K562 (cell line): ENCODE results near the gene PLXNA2. TPM values are rescaled to one million over a fixed set of nuclear protein-coding genes. Genes with fewer than 3 reads are reported as not detected.
A peak's percentile ranks its signal among the peaks of the same experiment; 100 is the strongest.

Experiments
- ATAC-seq: fragments of 200-7000 bp; cut with Tn5 transposase; 3 replicates; pipeline ENCODE4 v1.9.1; 2020; ENCODE audit warnings: moderate library complexity
- BruUV-seq: library from RNA; stranded (reverse); fragments of 400-500 nt; replicated peaks from 2 replicates; lab custom pipeline; 2021; lab: Mats Ljungman, UMichigan
- CTCF ChIA-PET: fragments of 300-600 bp; formaldehyde crosslinking; extraction: SDS; loops from one replicate; lab custom pipeline; 2021; ENCODE audit warnings: low intra/inter-chr PET ratio; lab: Yijun Ruan, JAX
- POLR2A ChIA-PET: fragments of 300-600, 350-650 bp; sonication (Branson Sonifier 250); formaldehyde crosslinking; extraction: SDS; loops from one replicate; lab custom pipeline; 2021; ENCODE audit warnings: antibody characterized with exemption, inconsistent platforms; lab: Yijun Ruan, JAX
- DNase-seq, 4 experiments: peaks; one replicate each; pipeline versions ENCODE4 v3.0.0 to v3.0.0-alpha.2; 2011 to 2018; ENCODE audit warnings: low spot score in 3 of 4, mixed read lengths in 3 of 4; ENCODE audit errors: extremely low read depth in 1 of 4
- FAIRE-seq: peaks from 2 replicates; lab custom pipeline; 2011; peaks lifted over from hg19 to GRCh38; lab: Jason Lieb, UNC
- H2AFZ ChIP-seq: 2 replicates; pipeline ENCODE4 v1.6.0; 2011; ENCODE audit warnings: low read depth, low read length, control low read depth, inconsistent platforms
- H3K27ac ChIP-seq: fragments of 200-600 bp; 3 replicates; pipeline ENCODE4 v1.8.0; 2011; ENCODE audit warnings: low read depth, mild to moderate bottlenecking, control low read depth, inconsistent platforms, low read length, moderate library complexity, mixed read lengths; ENCODE audit errors: extremely low read depth
- H3K27me3 ChIP-seq, 2 experiments: fragments of 300-600 bp in 1 of 2; 2 replicates in 1 of 2; 3 replicates in 1 of 2; pipeline versions ENCODE4 v1.6.0 to v1.8.0; 2011; ENCODE audit warnings: inconsistent platforms in 2 of 2, low read length in 2 of 2, mild to moderate bottlenecking in 1 of 2, mixed read lengths in 1 of 2, moderate library complexity in 1 of 2; ENCODE audit not compliant: control insufficient read depth in 2 of 2, insufficient read depth in 2 of 2
- H3K36me3 ChIP-seq: fragments of 300-600 bp; 3 replicates; pipeline ENCODE4 v1.8.0; 2011; ENCODE audit warnings: mild to moderate bottlenecking, low read length, inconsistent platforms; ENCODE audit not compliant: control insufficient read depth, insufficient read depth
- H3K4me1 ChIP-seq, 2 experiments: fragments of 200-600 bp in 1 of 2; replicated peaks in 1 of 2; 2 replicates in 1 of 2; 3 replicates in 1 of 2; pipeline versions ENCODE4 v1.5.1 to v1.8.0; 2011; ENCODE audit warnings: inconsistent platforms in 2 of 2, low read length in 2 of 2, mild to moderate bottlenecking in 1 of 2, mixed read lengths in 1 of 2, moderate library complexity in 1 of 2; ENCODE audit not compliant: control insufficient read depth in 2 of 2, insufficient read depth in 2 of 2
- H3K4me2 ChIP-seq: 2 replicates; pipeline ENCODE4 v1.6.1; 2011; ENCODE audit warnings: low read length, control low read depth, inconsistent platforms, mixed read lengths; ENCODE audit not compliant: insufficient read depth
- H3K4me3 ChIP-seq: fragments of 200-600 bp; sonication (generic), shearing (Covaris generic); 2 replicates; pipeline ENCODE4 v1.5.1; 2016; ENCODE audit warnings: control low read depth, inconsistent platforms
- H3K79me2 ChIP-seq: fragments of 200-600 bp; 3 replicates; pipeline ENCODE4 v1.8.0; 2011; ENCODE audit warnings: low read length, inconsistent platforms; ENCODE audit not compliant: control insufficient read depth, insufficient read depth
- H3K9ac ChIP-seq, 2 experiments: 2 replicates each; pipeline versions ENCODE4 v1.6.0 to v1.6.1; 2011; ENCODE audit warnings: low read depth in 2 of 2, low read length in 2 of 2, control low read depth in 1 of 2, inconsistent platforms in 1 of 2, mild to moderate bottlenecking in 1 of 2, mixed read lengths in 1 of 2; ENCODE audit not compliant: insufficient read depth in 1 of 2
- H3K9me1 ChIP-seq: one replicate; pipeline ENCODE4 v1.6.0; 2011; ENCODE audit warnings: inconsistent platforms, mild to moderate bottlenecking, low read length, moderate library complexity; ENCODE audit not compliant: control insufficient read depth, insufficient read depth
- H3K9me3 ChIP-seq: replicated peaks from 2 replicates; pipeline ENCODE4 v1.5.1; 2011; ENCODE audit warnings: low read depth, low read length, inconsistent platforms; ENCODE audit not compliant: control insufficient read depth, insufficient read depth
- H4K20me1 ChIP-seq: replicated peaks from 2 replicates; pipeline ENCODE4 v1.6.1; 2011; ENCODE audit warnings: low read length, inconsistent platforms, mixed read lengths; ENCODE audit not compliant: control insufficient read depth, insufficient read depth
- CEBPB ChIP-seq: fragments of 450-650 bp; IDR thresholded peaks from 2 replicates; pipeline ENCODE4 v1.6.1; 2016; ENCODE audit warnings: missing genetic modification characterization, missing compliant biosample characterization
- CTCFL ChIP-seq: IDR thresholded peaks from 2 replicates; pipeline ENCODE4 v1.6.1; 2011; ENCODE audit warnings: borderline replicate concordance, low read depth, mild to moderate bottlenecking, moderate library complexity, low read length; ENCODE audit not compliant: insufficient read depth, poor library complexity, severe bottlenecking
- ESRRA ChIP-seq: fragments of 450-650 bp; IDR thresholded peaks from 2 replicates; pipeline ENCODE4 v1.6.1; 2014; ENCODE audit warnings: low read depth, mild to moderate bottlenecking, moderate library complexity, borderline replicate concordance
- FOXJ2 ChIP-seq: fragments of 200-800 bp; sonication (Bioruptor generic); IDR thresholded peaks from 2 replicates; pipeline ENCODE4 v1.6.1; 2016; ENCODE audit warnings: missing genetic modification characterization, missing compliant biosample characterization
- MTA2 ChIP-seq: fragments of 450-650 bp; IDR thresholded peaks from 2 replicates; pipeline ENCODE4 v1.6.1; 2016; ENCODE audit warnings: low read depth
- NCOR1 ChIP-seq: fragments of 450-650 bp; IDR thresholded peaks from 2 replicates; pipeline ENCODE4 v1.6.1; 2016; ENCODE audit warnings: mild to moderate bottlenecking, moderate library complexity
- RAD21 ChIP-seq, 2 experiments: fragments of 250-450 bp in 1 of 2; fragments of 450-650 bp in 1 of 2; sonication (Bioruptor Pico) in 1 of 2; formaldehyde crosslinking in 1 of 2; IDR thresholded peaks in 1 of 2; conservative IDR thresholded peaks in 1 of 2; 2 replicates each; pipeline versions ENCODE4 v1.4.0 to v1.8.0; 2020 to 2022; ENCODE audit warnings: mild to moderate bottlenecking in 2 of 2, moderate library complexity in 1 of 2
- RBM14 ChIP-seq: fragments of 200-400 bp; formaldehyde crosslinking; IDR thresholded peaks from 2 replicates; pipeline ENCODE4 v1.6.1; 2018; ENCODE audit warnings: low read depth, mild to moderate bottlenecking, low read length, moderate library complexity, borderline replicate concordance; ENCODE audit not compliant: insufficient read depth
- SETDB1 ChIP-seq: IDR thresholded peaks from one replicate; pipeline ENCODE4 v1.6.1; 2012; ENCODE audit warnings: low read length, control low read depth, inconsistent platforms
- ZBTB7A ChIP-seq: IDR thresholded peaks from 2 replicates; pipeline ENCODE4 v1.6.1; 2011; ENCODE audit warnings: low read depth, mild to moderate bottlenecking, low read length, moderate library complexity, borderline replicate concordance; ENCODE audit not compliant: control insufficient read depth
- WGBS: fragments of 100-300 bp; shearing (Covaris generic); methylation state at CpG from one replicate; pipeline ENCODE4 v1.1.6; 2016; ENCODE audit warnings: low coverage, mixed read lengths; ENCODE audit not compliant: insufficient coverage; ENCODE audit errors: missing lambda C conversion rate; 5-methylcytosine and 5-hydroxymethylcytosine counted together
- in situ Hi-C: fragments of 300-500 bp; cut with MboI; formaldehyde crosslinking; loops from 4 replicates; pipeline ENCODE4 v1.15.0; 2018; ENCODE audit warnings: inconsistent platforms, mixed read lengths
- intact Hi-C: fragments of 100-400 bp; cut with micrococcal nuclease; formaldehyde crosslinking; loops from 2 replicates; pipeline ENCODE4 v1.14.2; 2022
- polyA plus RNA-seq, 8 experiments: library from polyadenylated mRNA; depleted of rRNA in 4 of 8; stranded (reverse) in 5 of 8; unstranded in 3 of 8; fragments of >200 nt; fragmentation: Nextera tagmentation in 2 of 8; fragmentation: Illumina TruSeq in 1 of 8; extraction: Ambion mirVana in 2 of 8; extraction: Trizol in 1 of 8; gene quantifications; 2 replicates each; pipeline versions ENCODE4 v1.2.1 to v1.2.3, GENCODE V29; 2011 to 2014; ENCODE audit warnings: inconsistent platforms in 1 of 8, missing spikeins in 1 of 8
- total RNA-seq, 7 experiments: library from RNA; depleted of rRNA in 6 of 7; stranded (reverse); fragments of >200 nt in 6 of 7; fragmentation: Illumina TruSeq in 2 of 7; extraction: Trizol in 2 of 7; gene quantifications; 2 replicates each; pipeline versions ENCODE4 v1.2.1 to v1.2.3, GENCODE V29; 2011 to 2021; ENCODE audit warnings: low replicate concordance in 1 of 7

Gene PLXNA2
- total and polyA plus RNA-seq, 9 of the 15 experiments (the other 6 are each of a cell fraction or from before 2014, with no cell fraction given), result 0.01 to 1.3 (median 0.32) TPM

- peak; percentile 85 for TF ChIP-seq MTA2
- peak; percentile 82 for TF ChIP-seq CEBPB (tag)
- TF ChIP-seq, all 486 proteins: peak for 46
Measured at GRCh38 chr1:208036918-208037766, 207.0 kb downstream of the PLXNA2 start (continued).

DNA sequence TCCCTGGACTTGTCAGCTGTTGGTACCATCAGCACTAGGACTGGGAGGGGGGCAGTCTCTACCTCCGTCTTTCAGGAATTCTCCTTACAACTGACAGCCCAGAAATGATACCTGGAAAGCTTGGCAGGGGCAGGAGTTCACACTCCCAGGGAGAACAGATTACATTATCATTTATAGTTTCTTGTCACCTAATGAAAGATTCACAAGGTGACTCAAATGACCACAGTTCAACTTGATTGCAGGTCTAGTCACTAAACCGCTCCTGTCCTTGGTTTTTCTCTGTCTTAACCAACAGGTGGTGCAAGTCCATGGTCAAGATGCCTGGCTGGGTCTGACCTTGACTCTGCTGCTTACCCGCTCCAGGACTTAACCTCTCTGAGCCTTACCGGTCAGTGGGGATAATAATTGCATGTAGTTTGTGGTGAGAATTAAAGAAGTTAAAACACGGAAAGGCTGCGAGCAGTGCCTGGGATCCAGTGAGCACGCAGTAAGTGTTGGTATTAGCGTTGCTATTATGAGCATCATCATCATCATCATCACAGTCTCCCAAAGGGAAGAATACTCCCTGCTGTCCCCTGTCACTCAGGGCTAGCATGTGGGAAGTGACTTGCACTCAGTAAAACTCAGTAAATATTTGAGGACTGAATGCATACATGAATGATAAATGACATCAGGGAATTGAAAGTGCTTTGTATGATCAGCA lies 207.9 kb downstream of the PLXNA2 start:
- POLR2A ChIA-PET, result interaction anchor here (0.7 to 1.5 kb wide), 6 partner anchors 8 to 87 kb away, joined by 3 to 4 read pairs (median 4); no protein-coding TSS in a partner anchor
- FAIRE-seq, result peak; percentile 92
- no peak for TF ChIP-seq RBM14
- no peak for TF ChIP-seq SETDB1
- peak in 1 of 2 experiments; percentile 72; a peak in 3 of 4 replicates for TF ChIP-seq RAD21 (CRISPR knock-in tag; conservative IDR thresholded peaks at IDR 0.05 in 1 of 2, IDR thresholded peaks at IDR 0.05 in 1 of 2)
- TF ChIP-seq ESRRA, result peak; percentile 89
- TF ChIP-seq NCOR1, result no peak
- no peak for TF ChIP-seq ZBTB7A
- TF ChIP-seq CTCFL, result peak; percentile 3
- TF ChIP-seq FOXJ2, result no peak

More for the DNA sequence above, 207.9 kb downstream of the PLXNA2 start:
- H3K27me3 ChIP-seq, result peaks cover 30 to 71% of the 10 kb centered on the region in 2 experiments; a peak in 4 of 5 replicates
- H3K79me2 ChIP-seq, result no peaks in the 10 kb centered on the region
- BruUV-seq, result no TSS peak
- H3K9me3 ChIP-seq, result no peaks in the 10 kb centered on the region
- in situ Hi-C loops (no loop called here), intact Hi-C loops (loop anchor here (1.0 to 2.0 kb wide), 2 partner anchors 57 to 209 kb away; partner anchors contain the start of gene PLXNA2)
- CTCF ChIA-PET, result interaction anchor here (0.6 to 1.8 kb wide), 3 partner anchors 30 to 209 kb away, joined by 4 to 9 read pairs (median 4); partner anchors contain the start of gene PLXNA2
- no peaks in the 10 kb centered on the region for H3K9me1 ChIP-seq
- H3K9ac ChIP-seq, result no peak overlapping the region
- WGBS, result 7% methylated on average over 8 of the region's 8 CpGs
- H3K4me1 ChIP-seq, result peaks cover 5 to 6% of the 10 kb centered on the region in 2 experiments; a peak in 4 of 5 replicates
- H3K4me2 ChIP-seq, result no peak overlapping the region
- H4K20me1 ChIP-seq, result peaks cover 6% of the 10 kb centered on the region; the same call in 1 of the 2 replicates
- peak; percentile 55 to 66 (median 62) for DNase-seq
- H3K36me3 ChIP-seq, result no peaks in the 10 kb centered on the region
- no peak overlapping the region for H3K4me3 ChIP-seq
- peak; percentile 87 for ATAC-seq
- H2AFZ ChIP-seq, result no peak overlapping the region
- H3K27ac ChIP-seq, result no peak overlapping the region
